Neural cell (in vitro differentiated cells): ENCODE results near the gene PHETA2. TPM values are rescaled to one million over a fixed set of nuclear protein-coding genes. Genes with fewer than 3 reads are reported as not detected.

Source experiments
- H2AFZ ChIP-seq: fragments of 200-600, 300-800 bp; sonication (generic), shearing (Covaris generic); 2 replicates; pipeline ENCODE4 v1.6.0; 2014; ENCODE audit warnings: low read depth, mild to moderate bottlenecking, antibody characterized with exemption, low read length, moderate library complexity
- H3F3A ChIP-seq: fragments of 200-600 bp; shearing (Covaris generic); 2 replicates; pipeline ENCODE4 v1.6.1; 2016; ENCODE audit warnings: mild to moderate bottlenecking, moderate library complexity, mixed read lengths, antibody characterized with exemption, low read length; ENCODE audit not compliant: insufficient read depth, poor library complexity, severe bottlenecking
- H3K27ac ChIP-seq: fragments of 200-600, 300-800 bp; sonication (generic), shearing (Covaris generic); 2 replicates; pipeline ENCODE4 v1.5.1; 2014; ENCODE audit warnings: mild to moderate bottlenecking, low read length, moderate library complexity
- H3K27me3 ChIP-seq: fragments of 300-800, 200-600 bp; sonication (generic), shearing (Covaris generic); 2 replicates; pipeline ENCODE4 v1.6.0; 2014; ENCODE audit warnings: mild to moderate bottlenecking, low read depth, low read length, moderate library complexity; ENCODE audit not compliant: insufficient read depth
- H3K36me3 ChIP-seq: fragments of 300-800, 200-600 bp; sonication (generic), shearing (Covaris generic); 2 replicates; pipeline ENCODE4 v1.5.1; 2014; ENCODE audit warnings: mild to moderate bottlenecking, antibody characterized with exemption, low read length, moderate library complexity; ENCODE audit not compliant: insufficient read depth
- H3K4me2 ChIP-seq: fragments of 300-800, 200-600 bp; sonication (generic), shearing (Covaris generic); 2 replicates; pipeline ENCODE4 v1.6.0; 2014; ENCODE audit warnings: mild to moderate bottlenecking, low read length
- H3K4me3 ChIP-seq: fragments of 300-800, 200-600 bp; sonication (generic), shearing (Covaris generic); 2 replicates; pipeline ENCODE4 v1.5.1; 2014; ENCODE audit warnings: mild to moderate bottlenecking, low read length, moderate library complexity
- H3K79me2 ChIP-seq: fragments of 200-600 bp; shearing (Covaris generic); replicated peaks from 2 replicates; pipeline ENCODE4 v1.6.0; 2014; ENCODE audit warnings: mild to moderate bottlenecking, low read length, moderate library complexity; ENCODE audit not compliant: insufficient read depth
- H3K9ac ChIP-seq: fragments of 300-800, 200-600 bp; sonication (generic), shearing (Covaris generic); 2 replicates; pipeline ENCODE4 v1.6.1; 2016; ENCODE audit warnings: mild to moderate bottlenecking, low read length, mixed read lengths
- H3K9me2 ChIP-seq: fragments of 200-600 bp; shearing (Covaris generic); 2 replicates; pipeline ENCODE4 v1.6.1; 2016; ENCODE audit warnings: mild to moderate bottlenecking, low read length, mixed read lengths; ENCODE audit not compliant: insufficient read depth
- H3K9me3 ChIP-seq: fragments of 200-600, 300-800 bp; sonication (generic), shearing (Covaris generic); 2 replicates; pipeline ENCODE4 v1.6.1; 2016; ENCODE audit warnings: mild to moderate bottlenecking, mixed run types, low read length, moderate library complexity, mixed read lengths
- H4K20me1 ChIP-seq: fragments of 200-600 bp; shearing (Covaris generic); 2 replicates; pipeline ENCODE4 v1.6.1; 2016; ENCODE audit warnings: mild to moderate bottlenecking, mixed run types; ENCODE audit not compliant: insufficient read depth
- EP300 ChIP-seq: fragments of 450-650 bp; conservative IDR thresholded peaks from 2 replicates; pipeline ENCODE4 v1.6.1; 2014; ENCODE audit warnings: antibody characterized with exemption, mild to moderate bottlenecking, moderate library complexity; ENCODE audit not compliant: poor library complexity, severe bottlenecking
- EZH2 ChIP-seq: fragments of 200-600, 300-800 bp; shearing (Covaris generic), sonication (generic); IDR thresholded peaks from 2 replicates; pipeline ENCODE4 v1.6.1; 2014; ENCODE audit warnings: antibody characterized with exemption, low read length, borderline replicate concordance, mild to moderate bottlenecking; ENCODE audit not compliant: insufficient read depth, poor library complexity, severe bottlenecking
- MXI1 ChIP-seq: fragments of 450-650 bp; conservative IDR thresholded peaks from 2 replicates; pipeline ENCODE4 v1.6.1; 2014; ENCODE audit warnings: antibody characterized with exemption, mild to moderate bottlenecking; ENCODE audit not compliant: poor library complexity, severe bottlenecking
- POLR2AphosphoS5 ChIP-seq: IDR thresholded peaks from 2 replicates; pipeline ENCODE4 v1.6.1; 2012
- RAD21 ChIP-seq: fragments of 450-650 bp; conservative IDR thresholded peaks from 2 replicates; pipeline ENCODE4 v1.6.1; 2014; ENCODE audit warnings: antibody characterized with exemption, mild to moderate bottlenecking, moderate library complexity
- SMC3 ChIP-seq: fragments of 450-650 bp; conservative IDR thresholded peaks from 2 replicates; pipeline ENCODE4 v1.6.1; 2014; ENCODE audit warnings: antibody characterized with exemption, mild to moderate bottlenecking, moderate library complexity; ENCODE audit not compliant: poor library complexity
- TAF1 ChIP-seq: IDR thresholded peaks from 2 replicates; pipeline ENCODE4 v1.6.1; 2012; ENCODE audit warnings: low read depth
- polyA plus RNA-seq: library from polyadenylated mRNA; depleted of rRNA; stranded (reverse); fragments of >200 nt; gene quantifications from 2 replicates; pipeline ENCODE4 v1.2.3, GENCODE V29; 2014
- TF ChIP-seq, protein P1 (sequence below): IDR thresholded peaks from 2 replicates; pipeline ENCODE4 v1.6.1; 2012; ENCODE audit warnings: borderline replicate concordance
- TF ChIP-seq, protein P2 (sequence below): fragments of 450-650 bp; IDR thresholded peaks from 2 replicates; pipeline ENCODE4 v1.5.1; 2014; ENCODE audit warnings: antibody characterized with exemption, mild to moderate bottlenecking, moderate library complexity; ENCODE audit not compliant: poor library complexity, severe bottlenecking

PHETA2 gene
- polyA plus RNA-seq, 1 donor from 2014 or later = 0.42 TPM

DNA sequence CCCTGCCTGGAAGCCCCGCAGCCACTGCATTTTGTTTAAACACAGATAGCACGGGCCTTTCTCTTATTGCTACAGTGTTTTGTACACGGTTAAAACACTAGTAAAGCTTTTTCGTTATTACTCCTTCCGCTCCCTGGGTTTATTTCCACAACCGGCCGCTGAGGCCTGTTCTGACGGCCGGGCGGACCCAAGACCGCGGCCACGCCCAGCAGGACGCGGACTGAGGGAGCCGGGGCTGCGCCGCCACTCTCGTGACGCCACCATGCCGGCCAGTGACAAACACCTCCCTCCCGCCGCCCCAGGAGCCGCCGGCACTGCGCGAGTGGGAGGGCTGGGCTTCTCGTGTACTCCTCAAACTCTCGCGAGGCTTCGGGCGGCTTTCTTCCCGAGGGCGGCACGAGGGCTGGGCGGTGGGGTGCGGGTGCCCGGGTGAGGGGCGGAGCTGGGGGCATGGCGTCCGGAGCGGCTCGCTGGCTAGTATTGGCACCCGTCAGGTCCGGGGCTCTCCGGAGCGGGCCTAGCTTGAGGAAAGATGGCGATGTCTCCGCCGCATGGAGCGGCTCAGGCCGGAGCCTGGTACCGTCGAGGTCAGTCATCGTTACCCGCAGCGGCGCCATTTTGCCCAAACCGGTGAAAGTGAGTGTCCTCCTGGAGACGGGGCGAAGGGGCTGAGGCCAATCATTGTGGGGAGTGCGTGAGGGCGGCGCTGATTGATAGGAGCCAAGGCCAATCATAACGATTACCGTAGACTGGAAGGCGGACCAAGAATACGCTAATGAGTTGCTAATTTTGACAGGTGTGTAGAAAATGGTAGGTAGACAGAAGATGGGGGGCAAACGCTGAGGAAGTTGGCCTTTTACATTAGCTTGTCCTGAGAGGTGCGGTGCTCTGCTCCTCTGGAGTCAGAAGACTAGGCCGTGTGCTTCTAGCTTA is 5.5 kb downstream of the PHETA2 start, which contains the start of gene SMDT1:
TSS of gene SMDT1 (plus strand) at position 382 of the 933 bp plus-strand sequence. CDS start at position 451, 69 bp downstream.
- H3K4me2 ChIP-seq = peak within 1 kb of the TSS; percentile 68
- H3K27ac ChIP-seq = peak within 1 kb of the TSS; percentile 97
- peak within 1 kb of the TSS; percentile 58 for H2AFZ ChIP-seq

DNA sequence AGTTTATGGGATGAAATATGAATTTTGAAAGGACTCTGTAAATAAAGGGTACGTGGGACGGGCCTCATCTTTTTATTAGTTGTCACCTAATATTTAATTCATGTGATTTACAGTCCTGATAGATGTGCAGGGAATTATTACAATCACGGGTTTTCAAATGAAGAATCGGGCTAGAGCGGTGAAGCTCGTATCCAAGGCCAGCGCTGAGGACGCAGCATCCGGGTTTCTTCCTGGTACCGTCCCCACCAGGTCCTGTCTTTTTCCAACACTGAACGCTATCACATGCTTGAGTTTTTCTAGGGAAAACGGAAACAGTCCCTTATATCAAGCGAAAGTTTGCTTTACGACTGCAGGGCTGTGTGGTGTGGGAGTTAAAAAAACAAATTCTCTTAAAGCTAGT is 6.2 kb downstream of the PHETA2 start:
- Histone ChIP-seq H3K9me2 (no peaks in the 10 kb centered on the region), H2AFZ (peak overlapping the region; percentile 58), H3K9ac (peak overlapping the region; percentile 89), H3K27ac (peak overlapping the region; percentile 97), H3K9me3 (no peaks in the 10 kb centered on the region), H4K20me1 (no peaks in the 10 kb centered on the region), H3F3A (peaks cover 8% of the 10 kb centered on the region), H3K4me2 (peak overlapping the region; percentile 58), H3K27me3 (no peaks in the 10 kb centered on the region), H3K4me3 (peak overlapping the region; percentile 74), H3K79me2 (peaks cover 30% of the 10 kb centered on the region), H3K36me3 (no peaks in the 10 kb centered on the region)
- TF ChIP-seq EZH2 = no peak
- TF ChIP-seq POLR2AphosphoS5 = no peak
- no peak for TF ChIP-seq SMC3
- TF ChIP-seq, protein P1, sequence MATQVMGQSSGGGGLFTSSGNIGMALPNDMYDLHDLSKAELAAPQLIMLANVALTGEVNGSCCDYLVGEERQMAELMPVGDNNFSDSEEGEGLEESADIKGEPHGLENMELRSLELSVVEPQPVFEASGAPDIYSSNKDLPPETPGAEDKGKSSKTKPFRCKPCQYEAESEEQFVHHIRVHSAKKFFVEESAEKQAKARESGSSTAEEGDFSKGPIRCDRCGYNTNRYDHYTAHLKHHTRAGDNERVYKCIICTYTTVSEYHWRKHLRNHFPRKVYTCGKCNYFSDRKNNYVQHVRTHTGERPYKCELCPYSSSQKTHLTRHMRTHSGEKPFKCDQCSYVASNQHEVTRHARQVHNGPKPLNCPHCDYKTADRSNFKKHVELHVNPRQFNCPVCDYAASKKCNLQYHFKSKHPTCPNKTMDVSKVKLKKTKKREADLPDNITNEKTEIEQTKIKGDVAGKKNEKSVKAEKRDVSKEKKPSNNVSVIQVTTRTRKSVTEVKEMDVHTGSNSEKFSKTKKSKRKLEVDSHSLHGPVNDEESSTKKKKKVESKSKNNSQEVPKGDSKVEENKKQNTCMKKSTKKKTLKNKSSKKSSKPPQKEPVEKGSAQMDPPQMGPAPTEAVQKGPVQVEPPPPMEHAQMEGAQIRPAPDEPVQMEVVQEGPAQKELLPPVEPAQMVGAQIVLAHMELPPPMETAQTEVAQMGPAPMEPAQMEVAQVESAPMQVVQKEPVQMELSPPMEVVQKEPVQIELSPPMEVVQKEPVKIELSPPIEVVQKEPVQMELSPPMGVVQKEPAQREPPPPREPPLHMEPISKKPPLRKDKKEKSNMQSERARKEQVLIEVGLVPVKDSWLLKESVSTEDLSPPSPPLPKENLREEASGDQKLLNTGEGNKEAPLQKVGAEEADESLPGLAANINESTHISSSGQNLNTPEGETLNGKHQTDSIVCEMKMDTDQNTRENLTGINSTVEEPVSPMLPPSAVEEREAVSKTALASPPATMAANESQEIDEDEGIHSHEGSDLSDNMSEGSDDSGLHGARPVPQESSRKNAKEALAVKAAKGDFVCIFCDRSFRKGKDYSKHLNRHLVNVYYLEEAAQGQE = no peak
- TF ChIP-seq, protein P2, sequence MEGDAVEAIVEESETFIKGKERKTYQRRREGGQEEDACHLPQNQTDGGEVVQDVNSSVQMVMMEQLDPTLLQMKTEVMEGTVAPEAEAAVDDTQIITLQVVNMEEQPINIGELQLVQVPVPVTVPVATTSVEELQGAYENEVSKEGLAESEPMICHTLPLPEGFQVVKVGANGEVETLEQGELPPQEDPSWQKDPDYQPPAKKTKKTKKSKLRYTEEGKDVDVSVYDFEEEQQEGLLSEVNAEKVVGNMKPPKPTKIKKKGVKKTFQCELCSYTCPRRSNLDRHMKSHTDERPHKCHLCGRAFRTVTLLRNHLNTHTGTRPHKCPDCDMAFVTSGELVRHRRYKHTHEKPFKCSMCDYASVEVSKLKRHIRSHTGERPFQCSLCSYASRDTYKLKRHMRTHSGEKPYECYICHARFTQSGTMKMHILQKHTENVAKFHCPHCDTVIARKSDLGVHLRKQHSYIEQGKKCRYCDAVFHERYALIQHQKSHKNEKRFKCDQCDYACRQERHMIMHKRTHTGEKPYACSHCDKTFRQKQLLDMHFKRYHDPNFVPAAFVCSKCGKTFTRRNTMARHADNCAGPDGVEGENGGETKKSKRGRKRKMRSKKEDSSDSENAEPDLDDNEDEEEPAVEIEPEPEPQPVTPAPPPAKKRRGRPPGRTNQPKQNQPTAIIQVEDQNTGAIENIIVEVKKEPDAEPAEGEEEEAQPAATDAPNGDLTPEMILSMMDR = no peak
- peak; percentile 4 for TF ChIP-seq RAD21
- TF ChIP-seq TAF1 = no peak
- TF ChIP-seq EP300 = no peak

More for the DNA sequence above, 5.5 kb downstream of the PHETA2 start, which contains the start of gene SMDT1:
- no peaks in the 10 kb centered on the region for H3K36me3 ChIP-seq
- no peaks in the 10 kb centered on the region for H3K27me3 ChIP-seq
- H3F3A ChIP-seq = peaks cover 8% of the 10 kb centered on the region
- no peaks in the 10 kb centered on the region for H4K20me1 ChIP-seq
- peaks cover 30% of the 10 kb centered on the region for H3K79me2 ChIP-seq
- peak within 1 kb of the TSS; percentile 74 for H3K4me3 ChIP-seq
- peak; percentile 88 for TF ChIP-seq TAF1
- TF ChIP-seq EP300 = peak; percentile 61
- TF ChIP-seq, protein P2 = no peak
- peak; percentile 77 for TF ChIP-seq MXI1
- peak; percentile 91 for TF ChIP-seq POLR2AphosphoS5
- TF ChIP-seq, protein P1 = peak; percentile 97
- TF ChIP-seq SMC3 = no peak
- peak; percentile 0 for TF ChIP-seq RAD21
- no peak for TF ChIP-seq EZH2
- H3K9me3 ChIP-seq = no peaks in the 10 kb centered on the region
- no peaks in the 10 kb centered on the region for H3K9me2 ChIP-seq
- H3K9ac ChIP-seq = peak within 1 kb of the TSS; percentile 89
